BLaER1 treated with 17β-estradiol and CSF1 and Interleukin-3, amounts not matched to agents 10 nM and 100 nM (cell line): ENCODE measurements around the gene MINDY4.

Experiments
- H3K27ac ChIP-seq, 11 experiments: shearing (Covaris generic); formaldehyde crosslinking; 2 replicates each; pipeline ENCODE4 v1.8.1; 2022
- H3K27me3 ChIP-seq, 11 experiments: shearing (Covaris generic); formaldehyde crosslinking; 2 replicates each; pipeline ENCODE4 v1.8.1; 2022
- H3K36me3 ChIP-seq, 11 experiments: shearing (Covaris generic); formaldehyde crosslinking; 2 replicates each; pipeline ENCODE4 v1.8.1; 2022
- H3K4me1 ChIP-seq, 10 experiments: shearing (Covaris generic); formaldehyde crosslinking; 2 replicates each; pipeline ENCODE4 v1.8.1; 2022
- H3K4me2 ChIP-seq, 11 experiments: shearing (Covaris generic); formaldehyde crosslinking; 2 replicates each; pipeline ENCODE4 v1.8.1; 2022
- H3K4me3 ChIP-seq, 10 experiments: shearing (Covaris generic); formaldehyde crosslinking; 2 replicates each; pipeline ENCODE4 v1.8.1; 2022
- H3K9ac ChIP-seq, 11 experiments: shearing (Covaris generic); formaldehyde crosslinking; 2 replicates each; pipeline ENCODE4 v1.8.1; 2022
- H3K9me3 ChIP-seq, 11 experiments: shearing (Covaris generic); formaldehyde crosslinking; replicated peaks in 1 of 11; 2 replicates each; pipeline ENCODE4 v1.8.1; 2022
- H4K20me1 ChIP-seq, 11 experiments: shearing (Covaris generic); formaldehyde crosslinking; 2 replicates each; pipeline ENCODE4 v1.8.1; 2022
- Cebpa-rat ChIP-seq, 11 experiments: shearing (Covaris generic); IDR thresholded peaks; 2 replicates each; pipeline ENCODE4 v1.8.1; 2022

Gene MINDY4

DNA sequence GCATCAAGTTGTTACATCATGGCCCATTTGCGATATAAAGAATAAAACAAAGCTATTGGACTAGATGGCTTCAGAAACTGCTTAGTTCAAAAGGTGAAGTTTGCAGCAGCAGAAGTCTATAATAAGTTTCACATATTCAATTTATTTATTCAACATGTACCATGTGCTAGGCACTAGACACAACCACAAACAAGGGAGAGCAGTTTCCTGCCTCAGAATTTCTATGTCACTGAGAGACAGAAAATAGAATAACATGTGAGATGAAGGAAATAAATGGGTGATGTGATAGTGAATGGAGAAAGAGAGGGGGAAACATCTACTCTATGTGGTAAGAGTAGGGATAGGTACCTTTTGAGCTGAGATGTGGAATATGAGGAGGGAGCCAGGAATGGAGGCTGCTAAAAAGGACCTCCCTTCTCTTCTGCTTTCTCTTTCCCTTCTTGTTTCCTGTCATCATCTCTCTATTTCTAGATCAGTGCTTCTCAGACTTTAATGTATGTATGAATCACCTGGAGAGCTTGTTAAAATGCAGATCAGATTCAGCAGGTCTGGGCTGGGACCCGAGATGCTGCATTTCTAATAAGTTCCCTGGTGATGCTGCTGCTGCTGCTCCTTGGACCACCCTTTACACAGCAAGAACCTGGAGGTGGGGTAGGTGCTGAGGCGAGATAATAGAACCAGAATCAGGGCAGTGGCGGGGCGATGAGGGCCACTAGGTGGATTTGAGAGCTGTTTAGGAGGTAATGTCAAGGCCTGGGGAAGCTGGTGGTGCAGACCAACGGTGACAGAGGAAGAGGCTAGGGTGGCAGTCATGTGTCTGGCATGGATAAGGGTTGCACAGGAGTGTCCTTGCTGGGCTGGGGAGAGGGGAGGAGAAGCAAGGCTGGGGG, 32.9 kb upstream of the MINDY4 start:
- Histone ChIP-seq H3K9ac (no peak overlapping the region), H3K36me3 (no peaks in the 10 kb centered on the region), H4K20me1 (no peaks in the 10 kb centered on the region), H3K9me3 (peaks cover 0 to 15% (median 0%) of the 10 kb centered on the region in 11 experiments; a peak in 5 of 22 replicates), H3K27me3 (no peaks in the 10 kb centered on the region), H3K27ac (no peak overlapping the region), H3K4me2 (peak overlapping the region in 9 of 11 experiments; percentile 3 to 30 (median 20); a peak in 13 of 22 replicates), H3K4me1 (peaks cover 0 to 21% (median 11%) of the 10 kb centered on the region in 10 experiments; a peak in 14 of 20 replicates), H3K4me3 (no peak overlapping the region)
- no peak for TF ChIP-seq Cebpa-rat (IDR thresholded peaks at IDR 0.05)

DNA sequence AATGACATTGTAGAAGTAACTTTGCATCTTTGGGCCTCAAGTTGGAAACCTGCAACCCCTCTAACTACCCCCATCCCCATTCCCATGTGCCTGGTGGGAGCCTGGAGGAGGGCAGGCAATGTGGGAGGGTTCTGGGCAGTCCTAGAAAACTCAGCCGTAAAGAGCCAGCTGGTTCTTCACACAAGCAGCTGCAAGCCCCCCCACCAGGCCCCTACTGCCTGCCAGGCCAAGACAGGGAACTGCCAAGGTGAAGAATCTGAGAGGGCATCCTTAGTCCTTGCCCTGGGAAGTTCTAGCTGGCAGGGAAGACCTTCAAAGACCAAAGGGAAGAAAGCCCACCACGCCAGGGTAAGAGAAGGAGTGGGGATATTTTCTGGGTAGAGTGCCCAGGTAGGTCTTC, 31.5 kb upstream of the MINDY4 start:
- Histone ChIP-seq H3K36me3 (no peaks in the 10 kb centered on the region), H3K4me3 (no peak overlapping the region), H3K9me3 (peaks cover 0 to 15% (median 0%) of the 10 kb centered on the region in 11 experiments; a peak in 5 of 22 replicates), H3K9ac (no peak overlapping the region), H4K20me1 (no peaks in the 10 kb centered on the region), H3K4me1 (peaks cover 0 to 21% (median 11%) of the 10 kb centered on the region in 10 experiments; a peak in 14 of 20 replicates), H3K27me3 (no peaks in the 10 kb centered on the region), H3K27ac (no peak overlapping the region), H3K4me2 (no peak overlapping the region)
- no peak for TF ChIP-seq Cebpa-rat (IDR thresholded peaks at IDR 0.05)

DNA sequence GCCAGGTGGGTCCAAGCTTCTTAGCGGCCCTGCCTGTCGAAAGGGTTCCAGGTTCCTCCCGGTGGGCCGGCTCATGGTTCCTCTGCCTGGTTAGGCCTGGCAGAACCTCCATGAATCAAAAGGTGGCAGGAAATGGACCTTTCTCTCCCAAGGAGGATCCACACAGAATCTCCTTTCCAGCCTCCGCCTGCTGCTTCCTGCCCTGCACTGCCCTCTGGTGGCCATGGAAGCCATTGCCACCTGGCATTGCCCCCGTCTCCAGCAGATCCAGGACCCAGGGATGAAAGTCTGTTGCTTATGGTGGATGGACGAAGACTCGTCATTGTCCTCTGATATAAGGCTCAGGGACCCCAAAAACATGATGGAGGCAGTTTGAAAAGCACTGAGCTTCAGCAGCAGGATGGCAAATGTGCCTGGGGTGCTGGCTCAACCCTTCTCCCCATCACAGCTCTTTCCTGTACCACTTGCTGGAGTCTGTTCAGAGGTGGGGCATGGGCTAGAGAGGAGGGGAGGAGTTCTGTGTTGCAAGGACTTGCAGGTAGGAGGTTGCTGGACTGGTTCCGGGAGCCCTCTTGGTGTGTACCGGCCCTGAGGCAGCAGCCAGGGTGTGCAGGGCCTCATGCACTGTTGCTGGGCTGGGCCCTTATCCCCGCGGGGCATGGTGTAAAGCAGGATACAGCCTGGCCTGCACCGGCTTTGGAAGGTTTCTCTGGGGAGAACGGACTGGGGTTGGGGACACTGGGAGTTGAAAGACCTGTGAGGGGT, 30.6 kb upstream of the MINDY4 start:
- H3K27ac ChIP-seq = no peak overlapping the region
- no peaks in the 10 kb centered on the region for H4K20me1 ChIP-seq
- no peak overlapping the region for H3K9ac ChIP-seq
- H3K4me1 ChIP-seq = peaks cover 0 to 21% (median 11%) of the 10 kb centered on the region in 10 experiments; a peak in 14 of 20 replicates
- H3K9me3 ChIP-seq = peaks cover 0 to 15% (median 0%) of the 10 kb centered on the region in 11 experiments; a peak in 5 of 22 replicates
- H3K4me3 ChIP-seq = no peak overlapping the region
- TF ChIP-seq Cebpa-rat (IDR thresholded peaks at IDR 0.05) = no peak
- no peaks in the 10 kb centered on the region for H3K36me3 ChIP-seq
- no peak overlapping the region for H3K4me2 ChIP-seq
- H3K27me3 ChIP-seq = no peaks in the 10 kb centered on the region

DNA sequence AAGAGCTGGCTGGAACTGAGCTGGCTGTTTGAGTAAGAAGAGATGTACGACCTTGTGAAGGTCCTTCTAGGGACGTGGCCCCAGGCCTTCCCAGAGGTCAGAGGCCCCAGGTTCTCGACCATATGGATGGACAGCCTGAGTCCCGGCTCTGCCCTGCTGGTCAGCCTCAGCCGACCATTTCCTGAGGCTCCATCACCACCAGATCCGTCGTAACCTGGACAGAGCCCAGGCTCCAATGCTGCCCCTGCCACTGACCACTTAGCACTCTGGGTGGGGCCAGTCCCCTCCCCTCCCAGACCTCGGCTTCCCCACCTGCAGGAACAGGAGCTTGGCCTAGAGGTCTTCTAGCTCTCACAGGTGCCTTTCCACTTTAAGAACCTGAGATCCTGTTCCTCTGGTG, 29.9 kb upstream of the MINDY4 start:
- no peak for TF ChIP-seq Cebpa-rat (IDR thresholded peaks at IDR 0.05)
- Histone ChIP-seq H3K4me2 (no peak overlapping the region), H3K9ac (no peak overlapping the region)

DNA sequence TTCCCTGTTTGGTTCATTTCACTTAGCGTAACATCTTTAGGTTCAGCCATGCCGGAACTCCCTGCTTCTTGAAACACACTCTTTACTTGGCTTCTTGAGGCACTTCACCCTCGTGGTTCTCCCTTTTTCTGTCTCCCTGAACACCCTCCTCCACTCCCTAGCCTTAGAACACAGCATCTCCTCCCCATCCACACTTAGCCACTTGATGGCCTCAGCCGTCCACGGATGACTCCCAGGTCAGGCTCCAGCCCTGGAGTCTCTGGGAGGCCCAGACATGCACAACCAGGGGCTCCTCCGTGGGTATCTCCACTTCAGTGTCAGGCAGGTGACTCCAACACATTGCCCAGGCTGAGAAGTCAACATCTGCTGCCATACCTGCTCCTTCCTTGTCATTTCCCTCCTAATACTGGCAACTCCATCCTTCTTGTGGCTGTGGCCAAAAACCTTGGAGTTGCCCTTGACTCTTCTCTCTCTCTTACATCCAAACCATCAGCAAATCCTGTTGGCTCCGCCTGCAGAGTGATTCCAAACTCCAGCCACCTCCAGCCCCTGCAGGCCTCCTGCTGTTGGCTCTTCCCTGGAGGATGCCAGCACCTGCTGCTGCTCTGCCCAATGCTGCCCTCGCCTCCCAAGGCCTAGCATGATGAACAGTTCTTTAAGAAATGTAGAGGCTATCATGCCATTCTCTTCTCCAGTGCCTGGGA, 27.7 kb upstream of the MINDY4 start:
- Histone ChIP-seq H3K36me3 (no peaks in the 10 kb centered on the region), H3K4me2 (no peak overlapping the region), H3K27ac (no peak overlapping the region), H3K9me3 (no peaks in the 10 kb centered on the region), H4K20me1 (no peaks in the 10 kb centered on the region), H3K4me1 (peaks cover 0 to 13% (median 3%) of the 10 kb centered on the region in 10 experiments; a peak in 14 of 20 replicates), H3K27me3 (no peaks in the 10 kb centered on the region), H3K4me3 (no peak overlapping the region), H3K9ac (no peak overlapping the region)
- no peak for TF ChIP-seq Cebpa-rat (IDR thresholded peaks at IDR 0.05)

More for the DNA sequence above, 29.9 kb upstream of the MINDY4 start:
- peaks cover 0 to 10% (median 0%) of the 10 kb centered on the region in 11 experiments; a peak in 5 of 22 replicates for H3K9me3 ChIP-seq
- H3K27ac ChIP-seq = no peak overlapping the region
- H4K20me1 ChIP-seq = no peaks in the 10 kb centered on the region
- H3K4me3 ChIP-seq = no peak overlapping the region
- H3K4me1 ChIP-seq = peaks cover 0 to 21% (median 11%) of the 10 kb centered on the region in 10 experiments; a peak in 14 of 20 replicates
- H3K27me3 ChIP-seq = no peaks in the 10 kb centered on the region
- H3K36me3 ChIP-seq = no peaks in the 10 kb centered on the region

DNA sequence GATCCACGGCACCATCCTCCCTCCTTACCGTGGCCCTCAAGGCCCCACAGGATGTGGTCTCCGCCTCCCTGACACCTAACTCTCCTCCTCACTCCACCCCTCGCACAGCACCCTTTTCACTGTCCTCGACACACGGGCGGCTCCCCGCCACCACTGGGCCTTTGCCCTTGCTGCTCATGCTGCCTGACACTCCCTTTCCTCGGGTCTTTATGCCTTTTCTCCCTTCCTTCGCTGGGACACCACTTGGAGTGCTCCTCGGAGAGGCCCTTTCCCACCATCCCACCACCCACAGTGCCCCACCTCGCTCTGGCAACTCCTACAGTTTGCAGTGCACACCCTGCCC, 27.2 kb upstream of the MINDY4 start:
- H3K36me3 ChIP-seq = no peaks in the 10 kb centered on the region
- no peak overlapping the region for H3K27ac ChIP-seq
- no peak overlapping the region for H3K4me3 ChIP-seq
- no peaks in the 10 kb centered on the region for H3K9me3 ChIP-seq
- H3K4me1 ChIP-seq = peaks cover 0 to 8% (median 0%) of the 10 kb centered on the region in 10 experiments; a peak in 5 of 20 replicates
- no peaks in the 10 kb centered on the region for H3K27me3 ChIP-seq
- H3K4me2 ChIP-seq = no peak overlapping the region
- no peak overlapping the region for H3K9ac ChIP-seq
- H4K20me1 ChIP-seq = no peaks in the 10 kb centered on the region
- TF ChIP-seq Cebpa-rat (IDR thresholded peaks at IDR 0.05) = no peak

DNA sequence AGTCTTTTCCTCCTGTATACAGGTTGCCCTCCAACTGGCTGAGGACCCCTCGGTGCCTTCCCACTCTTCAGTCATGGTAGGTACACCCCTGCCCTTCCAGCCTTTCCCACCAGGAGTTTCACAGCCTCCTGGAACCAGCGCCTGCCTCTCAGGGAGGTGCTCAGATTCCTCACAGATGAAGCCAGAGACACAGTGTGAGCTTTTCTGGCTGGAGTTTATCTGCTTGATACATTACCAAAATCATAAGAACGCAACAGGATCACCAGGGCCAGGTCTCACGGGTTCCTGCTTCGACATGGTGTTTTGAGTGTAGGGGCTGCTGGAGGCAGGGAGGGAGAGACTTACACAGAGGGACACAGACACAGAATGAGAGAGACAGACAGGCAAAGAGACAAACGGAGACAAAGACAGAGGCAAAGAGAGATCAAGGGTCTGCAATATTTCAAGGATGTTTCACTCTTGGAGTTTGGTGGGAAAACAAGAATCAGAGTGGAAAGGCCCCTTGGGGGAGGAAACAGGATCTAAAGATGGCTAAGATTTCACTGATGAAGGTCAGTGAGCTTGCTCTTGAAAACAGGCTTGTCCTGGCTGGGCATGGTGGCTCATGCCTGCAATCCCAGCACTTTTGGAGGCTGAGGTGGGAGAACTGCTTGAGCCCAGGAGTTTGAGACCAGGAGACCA, 25.8 kb upstream of the MINDY4 start:
- peaks cover 1 to 10% (median 9%) of the 10 kb centered on the region in 11 experiments; a peak in 15 of 22 replicates for H3K9me3 ChIP-seq
- no peaks in the 10 kb centered on the region for H3K36me3 ChIP-seq
- H3K27me3 ChIP-seq = no peaks in the 10 kb centered on the region
- H3K9ac ChIP-seq = no peak overlapping the region
- no peak overlapping the region for H3K4me3 ChIP-seq
- H4K20me1 ChIP-seq = no peaks in the 10 kb centered on the region
- H3K4me1 ChIP-seq = peaks cover 0 to 3% (median 0%) of the 10 kb centered on the region in 10 experiments; a peak in 3 of 20 replicates
- no peak overlapping the region for H3K27ac ChIP-seq
- 0 out of 22 replicates have a peak overlapping the region, but pooled peaks of 1 of the 11 experiments have one; percentile 10 for H3K4me2 ChIP-seq
- TF ChIP-seq Cebpa-rat (IDR thresholded peaks at IDR 0.05) = no peak

DNA sequence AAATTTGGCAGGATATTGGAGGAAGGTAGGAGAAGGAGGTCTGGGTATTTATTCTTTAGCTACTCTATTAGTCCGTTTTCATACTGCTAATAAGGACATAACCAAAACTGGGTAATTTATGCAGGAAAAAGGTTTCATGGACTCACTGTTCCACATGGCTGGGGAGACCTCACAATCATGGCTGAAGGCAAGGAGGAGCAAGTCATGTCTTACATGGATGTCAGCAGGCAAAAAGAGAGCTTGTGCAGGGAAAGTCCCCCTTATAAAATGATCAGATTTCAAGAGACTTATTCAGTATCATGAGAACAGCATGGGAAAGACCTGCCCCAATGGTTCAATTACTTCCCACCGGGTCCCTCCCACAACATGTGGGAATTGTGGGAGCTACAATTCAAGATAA, 21.2 kb upstream of the MINDY4 start:
- peaks cover 4 to 16% (median 13%) of the 10 kb centered on the region in 11 experiments; a peak in 16 of 22 replicates for H3K9me3 ChIP-seq
- H3K9ac ChIP-seq = no peak overlapping the region
- no peaks in the 10 kb centered on the region for H3K36me3 ChIP-seq
- H3K4me1 ChIP-seq = no peaks in the 10 kb centered on the region
- no peak overlapping the region for H3K27ac ChIP-seq
- H3K27me3 ChIP-seq = no peaks in the 10 kb centered on the region
- no peaks in the 10 kb centered on the region for H4K20me1 ChIP-seq
- H3K4me3 ChIP-seq = no peak overlapping the region
- TF ChIP-seq Cebpa-rat (IDR thresholded peaks at IDR 0.05) = no peak
- no peak overlapping the region for H3K4me2 ChIP-seq
